Esophagus squamous epithelium (tissue), 5 donors: Measurements from ENCODE around the gene KCNK2. TPM values are rescaled to one million over a fixed set of nuclear protein-coding genes. Genes with fewer than 3 reads are reported as not detected.

Source experiments
- DNase-seq: peaks from one replicate; lab custom pipeline; 2025; lab: John Stamatoyannopoulos, UW
- H3K27ac ChIP-seq, 4 donors: fragments of 200-600 bp; sonication (generic); one replicate each; pipeline ENCODE4 v1.5.1; 2016 to 2019; ENCODE audit warnings: mild to moderate bottlenecking in 1 of 4
- H3K27me3 ChIP-seq, 4 donors: fragments of 200-600 bp; sonication (generic); 1 replicate in 3 of 4; 2 replicates in 1 of 4; pipeline versions ENCODE4 v1.5.1 to v1.6.0; 2017 to 2021; ENCODE audit warnings: antibody characterized with exemption in 1 of 4
- H3K36me3 ChIP-seq, 3 donors: fragments of 200-600 bp; sonication (generic); one replicate each; pipeline ENCODE4 v1.5.1; 2016 to 2019
- H3K4me1 ChIP-seq, 3 donors: fragments of 200-600 bp; sonication (generic); one replicate each; pipeline ENCODE4 v1.5.1; 2017 to 2019
- H3K4me3 ChIP-seq, 4 donors: fragments of 200-600 bp; sonication (generic); 1 replicate in 3 of 4; 2 replicates in 1 of 4; pipeline ENCODE4 v1.5.1; 2016 to 2019; ENCODE audit warnings: mild to moderate bottlenecking in 2 of 4, moderate library complexity in 1 of 4
- H3K9me3 ChIP-seq, 3 donors: fragments of 200-600 bp; sonication (generic); one replicate each; pipeline ENCODE4 v1.5.1; 2016 to 2019
- POLR2A ChIP-seq, 4 donors: fragments of 450-650 bp; IDR thresholded peaks; one replicate each; pipeline ENCODE4 v1.6.1; 2017; ENCODE audit warnings: antibody characterized with exemption in 4 of 4, mild to moderate bottlenecking in 4 of 4, moderate library complexity in 3 of 4
- WGBS, 2 donors: methylation state at CpG; one replicate each; pipeline ENCODE4 v1.1.5; 2018; 5-methylcytosine and 5-hydroxymethylcytosine counted together
- intact Hi-C: fragments of 100-400 bp; cut with DNase I; formaldehyde crosslinking; loops from one replicate; pipeline ENCODE4 v1.15.0; 2022
- total RNA-seq, 4 donors: library from RNA; depleted of rRNA; stranded (reverse); fragments of >200 nt; gene quantifications; one replicate each; pipeline ENCODE4 v1.1.0, GENCODE V29; 2016
- TF ChIP-seq, protein P1 (sequence below), 6 experiments: fragments of 450-650 bp in 4 of 6; fragments of 200-600 bp in 2 of 6; sonication (generic) in 2 of 6; IDR thresholded peaks; one replicate each; pipeline ENCODE4 v1.5.1; 2016 to 2019; ENCODE audit warnings: antibody characterized with exemption in 6 of 6, mild to moderate bottlenecking in 4 of 6, moderate library complexity in 4 of 6
- donor health status: DM: yes; HTN: yes; CAD: no.

The KCNK2 gene
- total RNA-seq, 4 donors from 2014 or later: 0.23 to 0.95 TPM; not detected in 2

GRCh38 chr1:215094381-215094780 is 11.8 kb downstream of the KCNK2 start:
- no peak overlapping the region for H3K27ac ChIP-seq
- H3K36me3 ChIP-seq: no peaks in the 10 kb centered on the region
- no peaks in the 10 kb centered on the region for H3K9me3 ChIP-seq
- H3K27me3 ChIP-seq: no peaks in the 10 kb centered on the region
- no peak for DNase-seq
- WGBS, 2 donors: 25 to 30% methylated on average over 1 of the region's 1 CpG
- TF ChIP-seq POLR2A (IDR thresholded peaks at IDR 0.05): no peak
- TF ChIP-seq, protein P1, sequence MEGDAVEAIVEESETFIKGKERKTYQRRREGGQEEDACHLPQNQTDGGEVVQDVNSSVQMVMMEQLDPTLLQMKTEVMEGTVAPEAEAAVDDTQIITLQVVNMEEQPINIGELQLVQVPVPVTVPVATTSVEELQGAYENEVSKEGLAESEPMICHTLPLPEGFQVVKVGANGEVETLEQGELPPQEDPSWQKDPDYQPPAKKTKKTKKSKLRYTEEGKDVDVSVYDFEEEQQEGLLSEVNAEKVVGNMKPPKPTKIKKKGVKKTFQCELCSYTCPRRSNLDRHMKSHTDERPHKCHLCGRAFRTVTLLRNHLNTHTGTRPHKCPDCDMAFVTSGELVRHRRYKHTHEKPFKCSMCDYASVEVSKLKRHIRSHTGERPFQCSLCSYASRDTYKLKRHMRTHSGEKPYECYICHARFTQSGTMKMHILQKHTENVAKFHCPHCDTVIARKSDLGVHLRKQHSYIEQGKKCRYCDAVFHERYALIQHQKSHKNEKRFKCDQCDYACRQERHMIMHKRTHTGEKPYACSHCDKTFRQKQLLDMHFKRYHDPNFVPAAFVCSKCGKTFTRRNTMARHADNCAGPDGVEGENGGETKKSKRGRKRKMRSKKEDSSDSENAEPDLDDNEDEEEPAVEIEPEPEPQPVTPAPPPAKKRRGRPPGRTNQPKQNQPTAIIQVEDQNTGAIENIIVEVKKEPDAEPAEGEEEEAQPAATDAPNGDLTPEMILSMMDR (IDR thresholded peaks at IDR 0.05): no peak
- no peak overlapping the region for H3K4me3 ChIP-seq
- H3K4me1 ChIP-seq: no peaks in the 10 kb centered on the region
- intact Hi-C loops: no loop called here

GRCh38 chr1:215095524-215095923 is 13.0 kb downstream of the KCNK2 start:
- Histone ChIP-seq H3K9me3 (no peaks in the 10 kb centered on the region), H3K27ac (no peak overlapping the region), H3K27me3 (no peaks in the 10 kb centered on the region), H3K4me3 (no peak overlapping the region), H3K4me1 (no peaks in the 10 kb centered on the region), H3K36me3 (no peaks in the 10 kb centered on the region)
- TF ChIP-seq, protein P1 (IDR thresholded peaks at IDR 0.05): no peak
- no peak for TF ChIP-seq POLR2A (IDR thresholded peaks at IDR 0.05)
- no peak for DNase-seq
- intact Hi-C loops: no loop called here
- 82 to 90% methylated on average over 5 of the region's 5 CpGs for WGBS, 2 donors

- WGBS, 2 donors: 58 to 77% methylated on average over 3 of the region's 3 CpGs
- no peak for TF ChIP-seq POLR2A (IDR thresholded peaks at IDR 0.05)
- TF ChIP-seq, protein P1 (IDR thresholded peaks at IDR 0.05): no peak
- Histone ChIP-seq H3K27me3 (no peaks in the 10 kb centered on the region), H3K4me1 (no peaks in the 10 kb centered on the region), H3K9me3 (no peaks in the 10 kb centered on the region), H3K27ac (no peak overlapping the region), H3K36me3 (no peaks in the 10 kb centered on the region), H3K4me3 (no peak overlapping the region)
- DNase-seq: no peak
- intact Hi-C loops: no loop called here
Observed at GRCh38 chr1:215101511-215101910, 19.0 kb downstream of the KCNK2 start.

- no peak overlapping the region for H3K27ac ChIP-seq
- no peaks in the 10 kb centered on the region for H3K4me1 ChIP-seq
- no peak overlapping the region for H3K4me3 ChIP-seq
- no peaks in the 10 kb centered on the region for H3K9me3 ChIP-seq
- no peak for DNase-seq
- H3K27me3 ChIP-seq: no peaks in the 10 kb centered on the region
- no peaks in the 10 kb centered on the region for H3K36me3 ChIP-seq
- intact Hi-C loops: no loop called here
- no peak for TF ChIP-seq POLR2A (IDR thresholded peaks at IDR 0.05)
- TF ChIP-seq, protein P1 (IDR thresholded peaks at IDR 0.05): no peak
- WGBS, 2 donors: 23 to 31% methylated on average over 3 of the region's 3 CpGs
Observed at GRCh38 chr1:215104283-215104682, 21.7 kb downstream of the KCNK2 start.

DNA sequence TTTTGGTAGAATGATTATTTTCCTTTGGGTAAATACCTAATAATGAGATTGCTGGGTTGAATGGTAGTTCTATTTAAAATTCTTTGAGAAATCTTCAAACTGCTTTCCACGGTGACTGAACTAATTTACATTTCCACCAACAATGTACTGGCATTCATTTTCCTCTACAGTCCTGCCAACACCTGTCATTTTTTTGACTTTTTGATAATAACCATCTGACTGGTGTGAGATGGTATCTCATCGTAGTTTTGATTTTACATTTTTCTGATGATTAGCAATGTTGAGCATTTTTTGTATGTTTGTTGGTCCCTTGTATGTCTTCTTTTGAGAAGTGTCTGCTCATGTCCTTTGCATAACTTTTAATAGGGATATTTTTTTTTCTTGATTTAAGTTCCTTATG is 23.5 kb downstream of the KCNK2 start:
- no peak for TF ChIP-seq POLR2A (IDR thresholded peaks at IDR 0.05)
- TF ChIP-seq, protein P1 (IDR thresholded peaks at IDR 0.05): no peak
- DNase-seq: no peak
- intact Hi-C loops: no loop called here
- Histone ChIP-seq H3K27ac (no peak overlapping the region), H3K36me3 (no peaks in the 10 kb centered on the region), H3K27me3 (no peaks in the 10 kb centered on the region), H3K9me3 (no peaks in the 10 kb centered on the region), H3K4me3 (no peak overlapping the region), H3K4me1 (no peaks in the 10 kb centered on the region)
- 76 to 89% methylated on average over 2 of the region's 2 CpGs for WGBS, 2 donors
